H1 (cell line): ENCODE data around the gene SHH. TPM values are rescaled to one million over a fixed set of nuclear protein-coding genes. Genes with fewer than 3 reads are reported as not detected.

ENCODE experiments used
- CTCF ChIA-PET: fragments of 300-600 bp; sonication (Branson Sonifier 250); formaldehyde crosslinking; loops from one replicate; lab custom pipeline; 2021; ENCODE audit not compliant: partially characterized antibody; lab: Charles Lee
- POLR2A ChIA-PET: fragments of 300-600 bp; sonication (Branson Sonifier 250); formaldehyde crosslinking; loops from one replicate; lab custom pipeline; 2021; ENCODE audit warnings: inconsistent platforms; ENCODE audit not compliant: partially characterized antibody; lab: Charles Lee
- DNase-seq, 2 experiments: peaks; one replicate each; pipeline versions ENCODE4 v3.0.0 to v3.0.0-alpha.2; 2010 to 2022; ENCODE audit warnings: low spot score in 2 of 2, low read depth in 1 of 2, mixed read lengths in 1 of 2
- FAIRE-seq: peaks from 2 replicates; lab custom pipeline; 2011; peaks lifted over from hg19 to GRCh38; lab: Jason Lieb, UNC
- H2AFZ ChIP-seq: 2 replicates; pipeline ENCODE4 v1.8.1; 2012; ENCODE audit warnings: low read length, inconsistent platforms
- H2AK5ac ChIP-seq: 2 replicates; pipeline ENCODE4 v1.6.1; 2013; ENCODE audit warnings: low read depth, low read length
- H2BK120ac ChIP-seq: replicated peaks from 2 replicates; pipeline ENCODE3; 2013; ENCODE audit warnings: low read depth, low read length, inconsistent platforms
- H2BK12ac ChIP-seq: 2 replicates; pipeline ENCODE4 v1.6.1; 2013; ENCODE audit warnings: low read depth, low read length
- H2BK15ac ChIP-seq: 2 replicates; pipeline ENCODE4 v1.6.1; 2013; ENCODE audit warnings: low read length
- H2BK20ac ChIP-seq: 2 replicates; pipeline ENCODE4 v1.6.1; 2013; ENCODE audit warnings: low read length
- H2BK5ac ChIP-seq: 2 replicates; pipeline ENCODE4 v1.6.1; 2013; ENCODE audit warnings: low read depth, low read length
- H3K14ac ChIP-seq: 2 replicates; pipeline ENCODE4 v1.6.1; 2013; ENCODE audit warnings: inconsistent platforms; ENCODE audit not compliant: insufficient read length
- H3K18ac ChIP-seq: 2 replicates; pipeline ENCODE4 v1.6.1; 2013; ENCODE audit warnings: low read length; ENCODE audit errors: extremely low read depth
- H3K23ac ChIP-seq: 2 replicates; pipeline ENCODE4 v1.6.1; 2013; ENCODE audit warnings: inconsistent platforms; ENCODE audit not compliant: insufficient read length
- H3K23me2 ChIP-seq: 2 replicates; pipeline ENCODE4 v1.6.1; 2013; ENCODE audit warnings: low read depth, low read length
- H3K27ac ChIP-seq: 2 replicates; pipeline ENCODE4 v1.6.1; 2011; ENCODE audit warnings: low read depth, low read length, inconsistent platforms
- H3K27me3 ChIP-seq, 4 experiments: replicated peaks in 1 of 4; 1 replicate in 1 of 4; 2 replicates in 3 of 4; pipeline versions ENCODE4 v1.6.1 to v1.8.1; 2011 to 2013; ENCODE audit warnings: low read length in 3 of 4, mild to moderate bottlenecking in 3 of 4, inconsistent platforms in 2 of 4, mixed read lengths in 2 of 4, moderate library complexity in 1 of 4; ENCODE audit not compliant: control insufficient read depth in 3 of 4, insufficient read depth in 3 of 4; ENCODE audit errors: extremely low read depth in 1 of 4
- H3K36me3 ChIP-seq, 4 experiments: 2 replicates each; pipeline versions ENCODE4 v1.6.1 to v1.8.1; 2011 to 2013; ENCODE audit warnings: mild to moderate bottlenecking in 4 of 4, low read length in 3 of 4, moderate library complexity in 2 of 4, control low read depth in 1 of 4, inconsistent platforms in 1 of 4; ENCODE audit not compliant: insufficient read depth in 4 of 4, control insufficient read depth in 2 of 4
- H3K4ac ChIP-seq: replicated peaks from 2 replicates; pipeline ENCODE3; 2013; ENCODE audit warnings: low read length, low read depth, mixed read lengths, inconsistent platforms; ENCODE audit not compliant: insufficient read length
- H3K4me1 ChIP-seq, 4 experiments: replicated peaks in 1 of 4; 1 replicate in 1 of 4; 2 replicates in 3 of 4; pipeline versions ENCODE4 v1.6.1 to v1.8.1; 2011 to 2013; ENCODE audit warnings: low read length in 3 of 4, inconsistent platforms in 2 of 4, mixed read lengths in 1 of 4; ENCODE audit not compliant: insufficient read depth in 4 of 4, control insufficient read depth in 3 of 4
- H3K4me2 ChIP-seq, 2 experiments: 2 replicates each; pipeline versions ENCODE4 v1.6.1 to v1.8.1; 2011 to 2013; ENCODE audit warnings: low read depth in 2 of 2, low read length in 2 of 2, control low read depth in 1 of 2, inconsistent platforms in 1 of 2, mild to moderate bottlenecking in 1 of 2; ENCODE audit not compliant: insufficient read depth in 1 of 2
- H3K4me3 ChIP-seq, 4 experiments: fragments of 200-600, 300-600 bp in 1 of 4; sonication (generic), shearing (Covaris generic), sonication (Bioruptor Twin) in 1 of 4; 2 replicates each; pipeline versions ENCODE4 v1.5.1 to v1.8.1; 2011 to 2016; ENCODE audit warnings: low read length in 4 of 4, low read depth in 3 of 4, control low read depth in 2 of 4, inconsistent platforms in 2 of 4, mild to moderate bottlenecking in 2 of 4, mixed read lengths in 1 of 4, moderate library complexity in 1 of 4; ENCODE audit not compliant: insufficient read depth in 2 of 4; ENCODE audit errors: extremely low read depth in 1 of 4
- H3K56ac ChIP-seq: replicated peaks from 2 replicates; pipeline ENCODE3; 2013; ENCODE audit warnings: low read depth, mild to moderate bottlenecking, mixed read lengths, low read length, inconsistent platforms; ENCODE audit not compliant: insufficient read length
- H3K79me1 ChIP-seq: 2 replicates; pipeline ENCODE4 v1.6.1; 2013; ENCODE audit warnings: low read depth, low read length, control low read depth
- H3K79me2 ChIP-seq, 2 experiments: 2 replicates each; pipeline versions ENCODE4 v1.6.1 to v1.8.1; 2012 to 2013; ENCODE audit warnings: low read length in 2 of 2, mild to moderate bottlenecking in 2 of 2, inconsistent platforms in 1 of 2; ENCODE audit not compliant: insufficient read depth in 2 of 2, control insufficient read depth in 1 of 2
- H3K9ac ChIP-seq, 4 experiments: replicated peaks in 1 of 4; 1 replicate in 1 of 4; 2 replicates in 3 of 4; pipeline versions ENCODE4 v1.6.1 to v1.8.1; 2011 to 2013; ENCODE audit warnings: low read depth in 3 of 4, low read length in 3 of 4, control low read depth in 2 of 4, mild to moderate bottlenecking in 2 of 4, moderate library complexity in 2 of 4, inconsistent platforms in 1 of 4; ENCODE audit errors: extremely low read depth in 1 of 4
- H3K9me3 ChIP-seq, 2 experiments: 2 replicates each; pipeline versions ENCODE4 v1.6.1 to v1.8.1; 2012 to 2013; ENCODE audit warnings: mild to moderate bottlenecking in 2 of 2, moderate library complexity in 2 of 2, control low read depth in 1 of 2, inconsistent platforms in 1 of 2, low read depth in 1 of 2, low read length in 1 of 2, mixed read lengths in 1 of 2; ENCODE audit not compliant: insufficient read depth in 2 of 2
- H4K20me1 ChIP-seq, 2 experiments: replicated peaks in 1 of 2; 2 replicates each; pipeline versions ENCODE3 to v1.8.1; 2011 to 2013; ENCODE audit warnings: inconsistent platforms in 2 of 2, low read length in 2 of 2, mild to moderate bottlenecking in 1 of 2; ENCODE audit not compliant: insufficient read depth in 2 of 2, control insufficient read depth in 1 of 2
- H4K5ac ChIP-seq: 2 replicates; pipeline ENCODE4 v1.6.1; 2013; ENCODE audit warnings: low read length, low read depth, mixed read lengths, inconsistent platforms; ENCODE audit not compliant: insufficient read length
- H4K8ac ChIP-seq: 2 replicates; pipeline ENCODE4 v1.8.0; 2013; ENCODE audit warnings: mild to moderate bottlenecking, moderate library complexity, low read length, inconsistent platforms; ENCODE audit not compliant: insufficient read depth; ENCODE audit errors: extremely low read depth
- H4K91ac ChIP-seq: replicated peaks from 2 replicates; pipeline ENCODE3; 2013; ENCODE audit warnings: low read length, mixed read lengths, inconsistent platforms; ENCODE audit not compliant: insufficient read length
- ATF3 ChIP-seq: IDR thresholded peaks from 2 replicates; pipeline ENCODE4 v1.6.1; 2011; ENCODE audit warnings: low read depth, mild to moderate bottlenecking, low read length; ENCODE audit not compliant: insufficient read depth
- CREB1 ChIP-seq: IDR thresholded peaks from 2 replicates; pipeline ENCODE4 v1.6.1; 2012; ENCODE audit warnings: inconsistent platforms
- EGR1 ChIP-seq: IDR thresholded peaks from 2 replicates; pipeline ENCODE4 v1.6.1; 2011; ENCODE audit warnings: low read depth, low read length, borderline replicate concordance
- EP300 ChIP-seq, 2 experiments: IDR thresholded peaks; 1 replicate in 1 of 2; 2 replicates in 1 of 2; pipeline ENCODE4 v1.6.1; 2011 to 2012; ENCODE audit warnings: low read depth in 2 of 2, low read length in 2 of 2, mild to moderate bottlenecking in 2 of 2, borderline replicate concordance in 1 of 2, inconsistent platforms in 1 of 2, moderate library complexity in 1 of 2
- HDAC6 ChIP-seq: IDR thresholded peaks from one replicate; pipeline ENCODE4 v1.7.1; 2012; ENCODE audit warnings: low read depth, mild to moderate bottlenecking, inconsistent platforms, low read length, moderate library complexity
- JUN ChIP-seq: IDR thresholded peaks from 2 replicates; pipeline ENCODE4 v1.6.1; 2011; ENCODE audit warnings: low read depth, mild to moderate bottlenecking, improper control_type of control experiment, low read length
- KDM1A ChIP-seq: fragments of 200-600, 300-600 bp; sonication (generic); IDR thresholded peaks from 2 replicates; pipeline ENCODE4 v1.7.1; 2016; ENCODE audit warnings: mild to moderate bottlenecking, low read length, borderline replicate concordance
- RFX5 ChIP-seq: IDR thresholded peaks from 2 replicates; pipeline ENCODE4 v1.6.1; 2011; ENCODE audit warnings: low read depth, low read length, improper control_type of control experiment, borderline replicate concordance
- RXRA ChIP-seq: IDR thresholded peaks from 2 replicates; pipeline ENCODE4 v1.6.1; 2011; ENCODE audit warnings: low read depth, mild to moderate bottlenecking, low read length, moderate library complexity; ENCODE audit not compliant: insufficient read depth
- SAP30 ChIP-seq: fragments of 300-600 bp; sonication (generic); IDR thresholded peaks from 2 replicates; pipeline ENCODE4 v1.7.1; 2012; ENCODE audit warnings: low read length, moderate library complexity, mild to moderate bottlenecking, inconsistent platforms; ENCODE audit not compliant: insufficient read depth, insufficient replicate concordance
- SIRT6 ChIP-seq: IDR thresholded peaks from one replicate; pipeline ENCODE4 v1.7.1; 2012; ENCODE audit warnings: low read length, inconsistent platforms
- TCF12 ChIP-seq: IDR thresholded peaks from 2 replicates; pipeline ENCODE4 v1.6.1; 2011; ENCODE audit warnings: low read depth, mild to moderate bottlenecking, low read length
- TEAD4 ChIP-seq: IDR thresholded peaks from 2 replicates; pipeline ENCODE4 v1.6.1; 2012; ENCODE audit warnings: low read depth, low read length, inconsistent platforms, mixed read lengths
- WGBS, 2 experiments: shearing (Covaris generic) in 1 of 2; methylation state at CpG; one replicate each; pipeline versions ENCODE4 v1.1.6 to v1.1.7; 2013 to 2015; ENCODE audit warnings: low lambda C conversion rate in 2 of 2, mixed read lengths in 2 of 2, inconsistent platforms in 1 of 2, low coverage in 1 of 2, missing lambda C conversion rate in 1 of 2; ENCODE audit not compliant: insufficient replicate concordance in 2 of 2, insufficient coverage in 1 of 2, insufficient read length in 1 of 2; ENCODE audit errors: extremely low coverage in 1 of 2, missing lambda C conversion rate in 1 of 2; 5-methylcytosine and 5-hydroxymethylcytosine counted together
- polyA plus RNA-seq, 7 experiments: library from polyadenylated mRNA; depleted of rRNA in 3 of 7; stranded (reverse) in 5 of 7; unstranded in 2 of 7; fragments of >200 nt in 5 of 7; fragments of 200-250 nt in 2 of 7; gene quantifications; 1 replicate in 5 of 7; 2 replicates in 1 of 7; 4 replicates in 1 of 7; pipeline versions ENCODE4 v1.2.1 to v1.2.3, GENCODE V29; 2011 to 2013; ENCODE audit warnings: missing spikeins in 2 of 7, mixed read lengths in 2 of 7
- total RNA-seq: library from RNA; stranded (reverse); fragmentation: NEBNext Ultra II Directional; extraction: Animal tissue kit (Norgen Biotek cat#: 25700); gene quantifications from 2 replicates; pipeline ENCODE4 v1.2.1, GENCODE V29; 2021

Gene SHH
- total and polyA plus RNA-seq, 2 of the 8 experiments (the other 6 are each of a cell fraction or from before 2014, with no cell fraction given): not detected

GRCh38 chr7:155762655-155763054 lies 49.6 kb downstream of the SHH start:
- H3K14ac ChIP-seq: no peak overlapping the region
- no peak overlapping the region for H3K18ac ChIP-seq
- CTCF ChIA-PET: interaction anchor here (0.6 to 2.6 kb wide), 4 partner anchors 8 to 350 kb away, joined by 3 to 11 read pairs (median 4); no protein-coding TSS in a partner anchor
- H3K79me1 ChIP-seq: peaks cover 13% of the 10 kb centered on the region
- no peak overlapping the region for H2AFZ ChIP-seq
- H3K36me3 ChIP-seq: peaks cover 7 to 24% (median 18%) of the 10 kb centered on the region in 4 experiments; a peak in 5 of 8 replicates
- POLR2A ChIA-PET: no interaction called here
- no peak overlapping the region; the same call in 1 of the 2 replicates for H4K8ac ChIP-seq
- no peak overlapping the region for H2BK15ac ChIP-seq
- H2BK12ac ChIP-seq: no peak overlapping the region
- no peaks in the 10 kb centered on the region for H3K27me3 ChIP-seq
- no peak overlapping the region for H2BK5ac ChIP-seq
- no peak overlapping the region for H3K56ac ChIP-seq
- H3K79me2 ChIP-seq: peaks cover 3 to 47% of the 10 kb centered on the region in 2 experiments; a peak in 3 of 4 replicates
- no peak overlapping the region for H3K9ac ChIP-seq
- peaks cover 2% of the 10 kb centered on the region in 2 experiments; a peak in 2 of 4 replicates for H3K9me3 ChIP-seq
- H3K27ac ChIP-seq: no peak overlapping the region
- DNase-seq (no peak), FAIRE-seq (no peak)
- H4K91ac ChIP-seq: no peak overlapping the region
- no peak overlapping the region for H3K4ac ChIP-seq
- WGBS, 2 experiments: 95% methylated on average over 10 of the region's 10 CpGs; no CpG with 5 or more reads in 1 of the 2 experiments
- H2AK5ac ChIP-seq: no peak overlapping the region
- H3K23me2 ChIP-seq: no peaks in the 10 kb centered on the region
- H3K4me2 ChIP-seq: no peak overlapping the region
- H4K5ac ChIP-seq: no peak overlapping the region
- no peak overlapping the region for H2BK20ac ChIP-seq
- H2BK120ac ChIP-seq: no peak overlapping the region
- no peak overlapping the region for H3K23ac ChIP-seq
- H4K20me1 ChIP-seq: peaks cover 0 to 15% of the 10 kb centered on the region in 2 experiments
- H3K4me3 ChIP-seq: no peak overlapping the region
- peaks cover 2 to 6% (median 3%) of the 10 kb centered on the region in 4 experiments; a peak in 6 of 7 replicates for H3K4me1 ChIP-seq
- TF ChIP-seq TCF12 (no peak), CREB1 (no peak), JUN (no peak), RXRA (no peak), RFX5 (no peak), KDM1A (no peak), ATF3 (no peak), HDAC6 (no peak), EGR1 (no peak), TEAD4 (no peak), SAP30 (no peak), EP300 (IDR thresholded peaks at IDR 0.05; ENCODE audit: borderline replicate concordance in 1 of 2, low read depth in 2 of 2, low read length in 2 of 2) (no peak), SIRT6 (no peak)
